ENCODE data around the gene ANKRD44. TPM values are rescaled to one million over a fixed set of nuclear protein-coding genes. Genes with fewer than 3 reads are reported as not detected.
A peak's percentile ranks its signal among the peaks of the same experiment; 100 is the strongest.

The ANKRD44 gene
- total RNA-seq, 1 experiment from 2014 or later, result 0.68 TPM

GRCh38 chr2:197327073-197327471 is 16.5 kb upstream of the ANKRD44 start:
- Mint-ChIP-seq H3K27ac (no peak overlapping the region), H3K27me3 (ENCODE audit: low read depth) (no peaks in the 10 kb centered on the region), H3K36me3 (no peaks in the 10 kb centered on the region), H3K4me1 (no peaks in the 10 kb centered on the region; the same call in 1 of the 2 replicates), H3K9me3 (peaks cover 8% of the 10 kb centered on the region; the same call in 1 of the 2 replicates), H3K4me3 (no peak overlapping the region)
- ATAC-seq (no peak), DNase-seq (ENCODE audit: low spot score) (no peak)
- TF ChIP-seq IRF1 (CRISPR knock-in tag; IDR thresholded peaks at IDR 0.05), result no peak
- no peak for TF ChIP-seq ATF6 (CRISPR knock-in tag; IDR thresholded peaks at IDR 0.05)
- ChIA-PET POLR2A (no interaction called here), CTCF (no interaction called here)

- H3K9me3 Mint-ChIP-seq, result no peaks in the 10 kb centered on the region
- H3K27ac Mint-ChIP-seq, result no peak overlapping the region
- H3K27me3 Mint-ChIP-seq (ENCODE audit: low read depth), result no peaks in the 10 kb centered on the region
- H3K4me3 Mint-ChIP-seq, result no peak overlapping the region
- no peaks in the 10 kb centered on the region; the same call in 1 of the 2 replicates for H3K4me1 Mint-ChIP-seq
- ATAC-seq (no peak), DNase-seq (ENCODE audit: low spot score) (no peak)
- ChIA-PET CTCF (no interaction called here), POLR2A (no interaction called here)
- H3K36me3 Mint-ChIP-seq, result no peaks in the 10 kb centered on the region
- no peak for TF ChIP-seq MLX (CRISPR knock-in tag; IDR thresholded peaks at IDR 0.05)
Measured at GRCh38 chr2:197324801-197325200, 14.2 kb upstream of the ANKRD44 start.

GRCh38 chr2:197322724-197323720 is 12.4 kb upstream of the ANKRD44 start:
- ChIA-PET CTCF (no interaction called here), POLR2A (no interaction called here)
- peak; percentile 43 for ATAC-seq
- Mint-ChIP-seq H3K9me3 (no peaks in the 10 kb centered on the region), H3K4me1 (no peaks in the 10 kb centered on the region; the same call in 1 of the 2 replicates), H3K4me3 (no peak overlapping the region), H3K27me3 (ENCODE audit: low read depth) (no peaks in the 10 kb centered on the region), H3K36me3 (no peaks in the 10 kb centered on the region), H3K27ac (no peak overlapping the region)
- TF ChIP-seq FOXK1 (CRISPR knock-in tag; IDR thresholded peaks at IDR 0.05), result no peak
- TF ChIP-seq TEAD4 (CRISPR knock-in tag; IDR thresholded peaks at IDR 0.05), result no peak
- no peak for DNase-seq (ENCODE audit: low spot score)

GRCh38 chr2:197322143-197322542 is 11.6 kb upstream of the ANKRD44 start:
- no peaks in the 10 kb centered on the region for H3K9me3 Mint-ChIP-seq
- no peaks in the 10 kb centered on the region for H3K36me3 Mint-ChIP-seq
- DNase-seq (ENCODE audit: low spot score) (no peak), ATAC-seq (no peak)
- H3K27me3 Mint-ChIP-seq (ENCODE audit: low read depth), result no peaks in the 10 kb centered on the region; the same call in 1 of the 2 replicates
- no peak overlapping the region for H3K27ac Mint-ChIP-seq
- TF ChIP-seq FOXK1 (CRISPR knock-in tag; IDR thresholded peaks at IDR 0.05) (no peak), FOXP1 (CRISPR knock-in tag; IDR thresholded peaks at IDR 0.05; ENCODE audit: borderline replicate concordance) (no peak), ATF2 (CRISPR knock-in tag; IDR thresholded peaks at IDR 0.05; ENCODE audit: borderline replicate concordance, low read depth) (no peak)
- POLR2A ChIA-PET, result no interaction called here
- no peaks in the 10 kb centered on the region; the same call in 1 of the 2 replicates for H3K4me1 Mint-ChIP-seq
- no peak overlapping the region for H3K4me3 Mint-ChIP-seq
- CTCF ChIA-PET, result no interaction called here

- H3K36me3 Mint-ChIP-seq, result no peaks in the 10 kb centered on the region
- H3K27ac Mint-ChIP-seq, result no peak overlapping the region
- no peak for ATAC-seq
- no peaks in the 10 kb centered on the region for H3K9me3 Mint-ChIP-seq
- ChIA-PET CTCF (no interaction called here), POLR2A (no interaction called here)
- H3K27me3 Mint-ChIP-seq (ENCODE audit: low read depth), result peaks cover 50% of the 10 kb centered on the region
- no peak overlapping the region for H3K4me3 Mint-ChIP-seq
- peaks cover 9% of the 10 kb centered on the region for H3K4me1 Mint-ChIP-seq
- DNase-seq (ENCODE audit: low spot score), result no peak
- no peak for TF ChIP-seq ZNF317 (CRISPR knock-in tag; IDR thresholded peaks at IDR 0.05; ENCODE audit: borderline replicate concordance, low read depth)
- no peak for TF ChIP-seq NFYB (CRISPR knock-in tag; conservative IDR thresholded peaks at IDR 0.05; ENCODE audit: low read depth)
- no peak for TF ChIP-seq IRF2 (CRISPR knock-in tag; IDR thresholded peaks at IDR 0.05; ENCODE audit: borderline replicate concordance, low read depth)
- no peak for TF ChIP-seq ZNF281 (CRISPR knock-in tag; IDR thresholded peaks at IDR 0.05)
- TF ChIP-seq JAZF1 (CRISPR knock-in tag; IDR thresholded peaks at IDR 0.05), result no peak
- TF ChIP-seq FOXK1 (CRISPR knock-in tag; IDR thresholded peaks at IDR 0.05), result no peak
- TF ChIP-seq TEAD4 (CRISPR knock-in tag; IDR thresholded peaks at IDR 0.05), result no peak
- TF ChIP-seq CREB1 (CRISPR knock-in tag; IDR thresholded peaks at IDR 0.05), result no peak
- no peak for TF ChIP-seq TEAD1 (CRISPR knock-in tag; IDR thresholded peaks at IDR 0.05)
- TF ChIP-seq EMX1 (CRISPR knock-in tag; IDR thresholded peaks at IDR 0.05), result no peak
- no peak for TF ChIP-seq ATF1 (CRISPR knock-in tag; IDR thresholded peaks at IDR 0.05)
- no peak for TF ChIP-seq ETV6 (CRISPR knock-in tag; IDR thresholded peaks at IDR 0.05)
Measured at GRCh38 chr2:197315371-197315770, 4.8 kb upstream of the ANKRD44 start.
